ENCODE results near the gene FGF2.
"Not testable (repeated sequence)": the region's sequence is repeated elsewhere in the genome, so short reads cannot be mapped to it uniquely, and the experiment has no call there.

FGF2 gene

DNA sequence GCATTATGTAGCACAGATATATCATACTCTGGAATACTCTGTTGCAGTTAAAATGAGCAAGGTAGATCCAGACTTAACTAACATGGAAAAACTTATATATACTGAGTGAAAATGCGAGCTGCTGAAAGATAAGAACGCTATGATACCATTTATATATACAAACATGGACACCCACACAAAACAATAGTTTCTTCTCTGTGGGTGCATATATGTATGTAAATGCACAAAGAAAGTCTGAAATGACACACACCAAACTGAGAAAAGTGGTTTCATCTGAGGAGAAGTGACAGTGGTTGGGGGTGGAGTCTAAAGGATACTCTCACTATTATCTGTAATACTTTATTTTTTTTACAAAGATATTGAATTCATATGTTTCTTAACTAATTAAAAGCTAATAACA, 12.2 kb upstream of the FGF2 start:
- no peak for DNase-seq (ENCODE audit: low read depth)

DNA sequence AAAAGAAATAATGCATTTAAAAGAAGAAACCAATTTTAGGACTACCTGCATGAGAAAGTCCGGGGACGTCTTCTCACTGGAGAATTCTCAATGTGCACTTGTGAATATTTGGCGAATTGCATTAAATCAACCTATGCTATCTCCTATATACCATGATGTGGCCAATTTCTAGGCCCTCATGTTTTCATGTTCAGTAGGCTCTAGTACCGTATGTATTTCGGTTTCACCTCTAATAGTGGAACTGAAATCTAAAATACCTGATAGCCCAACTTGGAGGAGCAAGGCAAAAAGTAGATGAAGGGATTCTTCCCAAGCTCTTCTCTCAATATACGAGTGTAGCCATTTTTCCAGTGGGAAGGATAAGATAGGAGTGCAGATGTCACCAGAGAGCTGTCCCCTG, 11.4 kb upstream of the FGF2 start:
- DNase-seq (ENCODE audit: low read depth), result no peak

DNA sequence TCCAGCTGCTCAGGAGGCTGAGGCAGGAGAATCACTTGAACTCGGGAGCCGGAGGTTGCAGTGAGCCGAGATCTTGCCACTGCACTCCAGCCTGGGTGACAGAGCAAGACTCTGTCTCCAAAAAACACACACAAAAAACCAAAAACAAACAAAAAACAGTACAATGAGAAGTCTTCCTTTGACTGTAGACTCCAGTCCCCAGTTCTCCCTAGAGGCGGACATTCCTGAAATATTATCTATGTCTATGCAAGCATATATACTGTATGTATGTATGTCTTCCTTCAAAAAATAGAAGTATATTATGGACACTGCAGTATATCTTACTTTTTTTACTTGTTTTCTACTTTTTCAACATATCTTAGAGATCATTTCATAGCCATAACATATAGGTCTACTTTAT, 10.2 kb upstream of the FGF2 start:
- no peak for DNase-seq (ENCODE audit: low read depth)

DNA sequence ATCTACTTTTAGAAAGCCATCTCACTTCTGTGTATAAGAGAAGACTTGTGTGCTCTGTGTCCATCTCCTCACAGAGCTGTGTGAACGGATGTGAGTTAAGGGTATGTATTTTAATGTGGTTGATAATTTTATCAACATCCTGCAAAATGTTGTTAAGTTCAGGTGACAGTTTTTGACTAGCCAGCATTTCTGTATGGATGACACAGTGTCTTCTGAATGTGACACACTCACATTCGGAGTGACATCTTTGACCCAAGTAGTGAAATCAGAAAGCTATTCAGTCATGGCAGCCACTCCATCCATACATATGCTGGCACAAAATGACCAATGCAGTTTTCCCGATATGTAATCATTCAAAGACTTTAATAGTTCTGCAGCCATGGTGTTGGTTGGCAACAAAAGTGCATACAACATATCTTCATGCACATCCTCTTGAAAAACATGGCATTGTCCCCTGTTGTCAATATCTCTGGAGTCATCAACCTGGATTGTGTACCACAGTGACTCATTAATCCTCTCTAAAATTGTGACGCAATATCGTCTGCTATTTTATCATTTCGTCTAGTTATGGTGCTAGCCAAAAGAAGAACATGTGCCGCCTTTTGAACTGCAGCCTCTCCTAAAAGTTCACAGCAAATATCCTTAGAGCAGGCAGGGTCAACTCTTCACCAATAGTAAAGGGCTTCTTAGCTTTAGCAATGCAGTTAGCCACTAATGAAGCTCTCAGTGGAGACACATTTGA, 6.8 kb upstream of the FGF2 start:
- DNase-seq (ENCODE audit: low read depth), result no peak

DNA sequence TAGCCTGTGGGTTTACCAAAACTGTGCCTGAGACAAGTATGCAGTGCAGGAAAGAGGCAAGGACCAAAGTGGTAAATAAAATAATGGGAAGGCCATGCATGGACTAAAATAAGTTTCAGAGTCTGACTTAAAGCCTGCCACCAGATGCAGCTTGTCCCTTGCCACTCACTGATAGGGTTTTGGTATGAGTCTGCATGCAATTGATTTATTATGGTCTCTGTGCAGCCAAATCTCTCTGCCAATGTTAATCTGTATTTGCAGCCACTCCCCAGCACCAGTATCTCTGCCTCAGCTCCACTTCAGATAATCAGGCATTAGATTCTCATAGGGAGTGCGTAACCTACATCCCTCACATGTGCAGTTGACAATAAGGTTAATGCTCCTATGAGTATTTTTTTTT, 5.5 kb upstream of the FGF2 start:
- no peak for DNase-seq (ENCODE audit: low read depth)

DNA sequence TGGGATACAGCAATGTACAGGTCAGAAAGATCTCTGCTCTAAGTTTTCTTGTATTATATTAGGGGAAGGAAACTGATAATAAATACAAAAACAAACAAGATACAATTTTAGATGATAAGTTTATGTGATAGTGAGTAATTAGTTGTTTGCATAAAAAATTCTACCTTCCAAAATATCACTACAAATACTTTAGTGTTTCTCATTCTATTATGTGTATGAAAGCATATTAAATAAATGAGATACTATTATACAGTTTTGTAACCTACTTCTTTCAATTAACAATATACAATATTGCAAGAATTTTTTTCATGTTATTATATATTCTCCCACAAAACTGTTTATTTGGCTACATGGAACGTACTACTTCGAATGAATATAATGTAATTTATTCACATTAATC, 4.2 kb upstream of the FGF2 start:
- no peak for DNase-seq (ENCODE audit: low read depth)

DNA sequence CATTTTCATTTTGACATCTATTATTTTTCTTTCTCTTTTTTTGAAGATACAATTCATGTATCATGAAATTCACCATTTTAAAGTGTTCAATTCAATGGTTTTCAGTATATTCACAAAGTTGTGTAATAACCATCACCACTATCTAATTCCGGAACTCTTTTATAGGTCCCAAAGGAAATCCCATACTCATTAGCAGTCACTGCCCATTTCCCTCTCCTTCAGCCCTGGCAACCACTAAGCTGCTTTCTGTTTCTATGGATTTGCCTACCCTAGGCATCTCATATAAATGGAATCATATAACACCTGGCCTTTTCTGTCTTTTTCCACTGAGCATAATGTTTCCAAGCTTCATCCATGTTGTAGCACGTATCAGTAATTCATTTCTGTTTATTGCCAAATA, 3.2 kb upstream of the FGF2 start:
- DNase-seq (ENCODE audit: low read depth), result no peak

DNA sequence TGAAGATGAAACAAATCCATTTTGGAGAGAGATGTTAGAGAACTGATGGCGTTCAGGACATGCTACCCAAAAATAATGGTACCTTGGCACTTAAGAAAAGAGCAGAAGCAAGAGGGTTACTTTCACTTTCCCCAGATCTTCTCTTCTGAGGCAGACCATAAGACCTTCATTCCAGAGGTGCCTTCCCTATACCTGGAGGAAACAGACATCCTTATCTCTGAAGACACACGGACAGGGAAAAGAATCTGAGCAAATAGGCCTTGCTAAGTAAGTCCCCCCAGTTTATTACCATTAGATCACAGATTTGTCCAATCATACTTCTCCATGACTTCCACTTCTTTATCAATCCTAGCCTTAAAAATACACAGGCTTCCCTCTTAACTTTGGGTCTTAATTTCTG, 2.0 kb upstream of the FGF2 start:
- no peak for DNase-seq (ENCODE audit: low read depth)

DNA sequence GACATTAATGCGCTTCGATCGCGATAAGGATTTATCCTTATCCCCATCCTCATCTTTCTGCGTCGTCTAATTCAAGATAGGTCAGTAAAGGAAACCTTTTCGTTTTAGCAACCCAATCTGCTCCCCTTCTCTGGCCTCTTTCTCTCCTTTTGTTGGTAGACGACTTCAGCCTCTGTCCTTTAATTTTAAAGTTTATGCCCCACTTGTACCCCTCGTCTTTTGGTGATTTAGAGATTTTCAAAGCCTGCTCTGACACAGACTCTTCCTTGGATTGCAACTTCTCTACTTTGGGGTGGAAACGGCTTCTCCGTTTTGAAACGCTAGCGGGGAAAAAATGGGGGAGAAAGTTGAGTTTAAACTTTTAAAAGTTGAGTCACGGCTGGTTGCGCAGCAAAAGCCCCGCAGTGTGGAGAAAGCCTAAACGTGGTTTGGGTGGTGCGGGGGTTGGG, 528 bp upstream of the FGF2 start:
- no peak for DNase-seq (ENCODE audit: low read depth)

DNA sequence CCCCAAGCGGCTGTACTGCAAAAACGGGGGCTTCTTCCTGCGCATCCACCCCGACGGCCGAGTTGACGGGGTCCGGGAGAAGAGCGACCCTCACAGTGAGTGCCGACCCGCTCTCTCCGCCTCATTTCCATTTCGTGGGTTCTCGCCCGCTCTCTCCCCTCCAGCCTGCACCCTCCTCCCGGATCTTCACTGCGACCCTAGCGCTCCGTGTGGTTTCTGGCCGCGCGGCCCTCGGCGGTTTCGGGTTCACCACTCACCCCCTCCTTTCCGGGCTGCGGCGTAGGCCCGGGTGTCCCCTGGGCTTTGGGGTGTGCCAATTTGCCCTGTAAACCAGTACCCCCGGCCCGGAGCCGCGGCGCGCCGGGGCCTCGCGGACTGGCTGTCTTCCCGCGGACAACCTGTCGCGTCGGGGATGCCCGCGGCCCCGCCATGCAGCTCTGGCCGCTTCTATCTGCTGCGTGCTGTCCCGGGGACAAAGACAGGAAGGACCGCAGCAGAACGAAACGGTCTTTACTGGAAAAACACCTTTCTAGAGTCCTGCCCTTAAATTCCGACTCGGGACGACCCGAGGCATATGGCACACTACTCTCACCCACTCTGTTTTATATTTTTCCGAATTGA, 737 bp downstream of the FGF2 start:
- DNase-seq (ENCODE audit: low read depth), result no peak

DNA sequence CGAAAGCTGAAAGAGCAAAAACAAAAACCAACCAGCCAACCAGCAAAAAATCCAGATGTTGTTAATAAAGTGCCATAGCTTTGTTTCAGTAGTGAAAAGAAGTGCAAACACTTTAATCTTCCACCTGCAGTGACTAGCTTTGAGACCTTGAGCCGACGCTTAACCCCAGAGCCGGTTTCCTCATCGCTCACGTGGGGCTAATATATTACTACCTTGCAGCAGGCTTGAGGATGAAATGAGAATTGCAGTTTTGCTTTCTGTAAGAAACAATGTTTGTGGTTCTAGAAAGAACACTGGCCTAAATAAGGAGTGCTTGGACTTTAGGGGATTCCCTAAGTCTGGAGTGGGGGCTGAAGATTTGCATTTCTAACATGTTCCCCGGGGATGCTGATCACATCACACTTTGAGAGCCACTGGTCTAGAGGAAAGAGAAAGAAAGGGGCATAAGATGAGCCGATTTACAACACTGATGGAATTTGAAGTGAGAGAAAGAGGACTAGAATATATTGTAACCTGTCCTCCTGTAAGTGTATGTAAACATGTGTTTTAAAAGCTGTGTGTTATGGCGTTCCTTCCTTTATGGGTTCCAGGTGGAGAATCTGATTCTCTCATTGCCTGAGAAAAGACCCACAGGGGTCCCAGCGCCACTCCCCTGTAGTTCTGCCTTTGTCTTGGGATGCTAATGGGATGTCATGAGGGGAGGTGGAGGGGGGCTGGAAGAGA, 1.4 kb downstream of the FGF2 start:
- DNase-seq (ENCODE audit: low read depth), result peak; percentile 40

DNA sequence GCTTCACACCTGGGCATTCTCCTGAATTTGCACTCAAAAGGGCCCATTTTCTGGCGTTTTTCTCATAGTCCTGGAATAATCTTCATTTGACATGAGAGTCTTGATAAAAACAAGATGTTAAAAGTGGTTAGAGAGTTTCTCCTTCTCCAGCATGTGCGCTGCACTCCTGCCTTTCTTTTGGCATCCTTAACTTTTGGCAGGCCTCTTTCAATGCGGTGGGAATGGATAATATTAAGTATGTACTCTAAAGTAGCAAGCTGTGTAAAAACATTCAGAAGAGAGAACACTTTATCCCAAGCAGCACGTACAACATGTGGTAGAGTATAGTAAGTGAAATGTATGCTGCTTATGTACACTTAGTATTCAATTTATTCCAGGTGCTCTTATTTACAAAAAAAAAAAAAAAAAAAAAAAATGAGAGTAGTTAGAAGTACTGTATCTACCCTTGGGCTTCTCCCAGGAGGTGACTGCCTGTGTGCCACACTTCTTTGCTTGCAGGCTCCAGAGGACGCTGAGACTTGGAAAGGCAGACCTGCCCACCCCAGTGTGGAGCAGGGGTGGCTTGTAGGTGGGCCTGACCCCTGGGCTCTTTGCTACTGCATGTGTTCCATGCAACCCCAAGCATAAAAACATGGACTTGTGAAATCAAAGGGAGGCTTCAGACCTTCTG, 3.9 kb downstream of the FGF2 start:
- DNase-seq (ENCODE audit: low read depth), result no peak

DNA sequence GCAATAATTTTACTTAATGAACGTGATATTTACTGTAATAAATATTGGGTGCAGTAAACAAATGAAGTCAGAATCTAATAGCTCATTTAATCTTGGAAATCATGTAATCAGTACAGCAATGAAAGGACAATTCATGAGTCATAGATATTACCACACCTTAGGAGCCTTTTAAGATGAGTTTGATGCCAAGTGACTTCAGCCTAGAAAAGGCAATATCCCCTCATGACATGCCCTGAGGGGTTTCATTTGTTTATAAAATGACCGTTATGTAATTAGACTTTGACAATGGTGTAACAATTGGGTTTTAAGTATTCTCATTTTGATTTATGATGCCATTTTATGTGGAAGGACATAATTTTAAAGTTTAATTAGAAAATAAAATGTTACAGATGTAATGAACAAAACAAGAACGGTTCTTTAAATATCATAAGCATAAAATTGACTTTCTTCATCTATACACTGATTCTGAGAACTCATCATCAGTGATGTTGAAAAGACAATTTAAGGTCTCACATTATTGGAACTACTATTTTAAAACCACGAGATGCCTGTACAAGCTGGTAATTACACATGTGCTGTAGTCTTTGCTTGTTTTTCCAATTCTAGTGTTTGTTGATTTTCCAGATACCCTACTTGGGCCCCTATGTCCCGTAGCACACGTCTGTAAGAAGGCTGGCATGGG, 5.0 kb downstream of the FGF2 start:
- DNase-seq (ENCODE audit: low read depth), result no peak

DNA sequence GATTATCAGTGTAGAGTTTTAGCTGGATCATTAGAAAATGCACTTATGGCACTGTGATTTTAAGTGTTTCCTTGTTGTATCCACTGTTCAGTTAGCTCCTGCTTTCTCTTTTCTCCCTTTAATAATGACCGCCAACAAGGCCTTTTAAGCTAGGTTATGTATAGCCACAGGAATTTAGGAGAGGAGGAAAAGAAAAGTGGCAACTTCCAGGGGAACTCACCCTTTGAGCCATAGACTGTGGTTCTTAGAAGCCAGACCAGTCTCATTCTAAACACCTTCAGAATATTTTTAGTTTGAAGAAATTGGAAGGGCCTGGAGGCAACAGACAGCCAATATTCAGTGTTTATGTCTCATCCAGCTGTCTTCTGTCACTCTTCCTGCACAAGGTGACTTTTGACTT, 6.1 kb downstream of the FGF2 start:
- DNase-seq (ENCODE audit: low read depth), result no peak

DNA sequence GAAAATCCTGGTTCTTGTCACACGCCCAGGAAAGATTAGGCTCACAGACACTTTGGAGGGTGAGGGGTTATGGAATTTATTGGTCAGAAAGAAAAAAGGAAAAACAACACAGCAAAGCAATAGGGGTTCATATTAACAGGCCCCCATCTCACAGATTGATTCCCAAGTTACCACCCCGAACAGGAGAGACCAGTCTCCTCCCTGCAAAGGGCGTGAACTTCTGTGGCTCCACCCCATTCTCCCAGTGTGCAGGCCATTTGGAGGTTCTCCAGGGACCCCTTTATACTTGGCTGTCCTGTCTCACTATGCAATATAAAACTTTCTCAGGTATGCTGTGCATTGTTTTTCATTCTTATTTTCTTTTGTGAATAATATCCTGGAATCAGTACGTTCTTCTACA, 7.4 kb downstream of the FGF2 start:
- DNase-seq (ENCODE audit: low read depth), result no peak

DNA sequence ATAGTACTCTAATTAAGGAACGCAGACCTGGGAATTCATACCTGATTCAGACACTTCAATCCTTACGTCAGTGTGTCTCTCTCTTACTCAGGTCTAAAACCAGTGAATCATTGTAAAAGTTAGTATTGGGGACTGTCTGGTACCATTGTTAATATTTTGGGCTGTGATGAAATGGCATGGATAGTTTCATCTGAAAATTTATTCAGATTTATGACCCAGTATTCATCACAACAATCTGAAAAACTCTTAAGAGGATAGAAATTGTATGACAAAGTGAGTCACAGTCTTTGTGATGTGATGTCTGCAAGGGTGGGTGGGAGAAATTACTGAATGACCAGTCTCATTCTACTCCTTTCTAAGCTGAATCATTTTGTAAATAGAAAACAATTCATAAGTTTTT, 10.3 kb downstream of the FGF2 start:
- DNase-seq (ENCODE audit: low read depth), result no peak

DNA sequence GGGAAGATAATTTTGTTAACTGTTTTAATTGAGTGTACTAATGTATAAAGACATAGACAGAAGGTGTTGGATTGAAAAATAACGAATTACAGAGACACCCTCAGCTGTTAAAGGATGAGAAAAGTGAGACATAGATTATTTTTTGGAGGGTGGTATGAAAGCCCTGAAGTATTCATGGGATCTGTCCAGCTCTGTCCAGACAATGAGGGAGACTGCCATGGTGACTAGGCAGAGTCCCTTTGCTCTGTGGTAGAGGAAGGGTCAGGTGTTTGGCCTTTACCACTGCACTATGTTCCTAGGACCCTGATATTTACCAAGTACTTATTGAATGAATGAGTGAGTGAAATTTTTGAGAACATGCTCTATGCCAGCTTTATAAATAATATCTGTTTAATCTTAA, 11.4 kb downstream of the FGF2 start:
- no peak for DNase-seq (ENCODE audit: low read depth)

DNA sequence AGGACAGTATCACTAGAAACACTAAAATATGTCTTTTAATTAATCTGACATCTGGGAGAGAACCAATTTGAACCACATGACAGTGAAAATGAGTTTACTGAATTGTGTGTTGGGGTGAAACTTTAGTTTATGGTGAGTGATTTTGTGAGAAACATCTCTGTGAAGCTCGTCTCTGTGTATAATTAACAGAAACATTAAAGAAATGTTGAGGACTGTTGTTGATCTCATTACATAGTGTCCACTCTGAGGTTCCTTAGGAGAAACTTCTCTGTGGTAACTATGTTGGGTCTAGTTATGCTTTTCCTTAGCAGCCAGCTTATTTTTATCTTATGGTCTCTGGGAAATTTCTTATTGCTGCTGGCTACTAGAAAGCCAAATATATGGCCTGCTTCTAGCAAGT, 15.8 kb downstream of the FGF2 start:
- DNase-seq (ENCODE audit: low read depth), result no peak

DNA sequence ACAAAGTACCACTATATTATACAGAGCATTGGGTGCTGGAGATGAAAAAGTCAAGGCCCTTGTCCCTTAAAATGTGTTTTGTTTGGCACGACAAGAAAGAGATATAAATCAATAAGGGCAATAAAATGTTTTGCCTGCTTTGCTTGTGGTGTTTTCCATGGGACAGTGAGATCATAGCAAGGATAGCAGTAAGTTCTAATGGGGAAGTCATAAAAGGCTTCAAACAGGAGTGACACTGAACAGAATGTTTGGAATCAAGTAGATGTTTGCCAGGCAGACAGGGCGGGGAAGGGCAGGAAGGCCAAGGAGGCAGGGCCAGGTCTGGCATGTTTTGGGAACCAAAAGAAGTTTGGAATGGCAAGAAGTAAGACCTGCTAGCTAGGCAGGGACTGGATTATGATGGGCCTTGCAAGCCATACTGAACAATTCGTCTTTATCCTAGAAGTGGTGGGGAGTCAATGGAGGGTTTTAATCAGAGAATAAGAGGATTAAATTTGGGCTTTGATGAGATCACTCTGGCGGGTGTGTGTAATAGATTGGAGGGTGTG, 16.4 kb downstream of the FGF2 start:
- DNase-seq (ENCODE audit: low read depth), result no peak

DNA sequence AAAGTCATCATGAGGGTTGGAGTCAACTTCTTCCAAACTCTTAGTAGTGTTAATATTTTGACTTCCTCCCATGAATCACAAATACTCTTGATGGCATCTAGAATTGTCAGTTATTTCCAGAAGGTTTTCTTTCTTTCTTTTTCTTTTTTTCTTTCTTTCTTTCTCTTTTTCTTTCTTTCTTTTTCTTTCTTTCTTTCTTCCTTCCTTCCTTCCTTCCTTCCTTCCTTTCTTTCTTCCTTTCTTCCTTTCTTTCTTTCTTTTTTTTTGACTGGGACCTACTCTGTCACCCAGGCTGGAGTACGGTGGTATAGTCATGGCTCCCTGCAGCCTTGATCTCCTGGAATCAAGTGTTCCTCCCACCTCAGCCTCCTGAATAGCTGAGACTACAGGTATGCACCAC, 17.8 kb downstream of the FGF2 start:
- DNase-seq (ENCODE audit: low read depth), result not testable (repeated sequence)

DNA sequence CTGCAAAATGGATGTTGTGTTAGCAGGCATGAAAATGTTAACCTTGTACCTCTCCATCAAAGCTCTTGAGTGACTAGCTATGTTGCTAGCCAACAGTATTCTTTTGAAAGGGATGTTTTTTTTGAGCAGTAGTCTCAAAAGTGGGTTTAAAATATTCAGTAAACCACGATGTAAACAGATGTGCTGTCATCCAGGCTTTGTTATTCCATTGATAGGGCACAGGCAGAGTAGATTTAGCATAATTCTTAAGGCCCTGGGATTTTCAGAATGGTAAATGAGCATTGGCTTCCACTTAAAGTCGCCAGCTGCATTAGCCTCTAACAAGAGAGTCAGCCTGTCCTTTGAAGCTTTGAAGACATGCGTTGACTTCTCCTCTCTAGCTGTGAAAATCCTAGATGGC, 18.4 kb downstream of the FGF2 start:
- DNase-seq (ENCODE audit: low read depth), result no peak

DNA sequence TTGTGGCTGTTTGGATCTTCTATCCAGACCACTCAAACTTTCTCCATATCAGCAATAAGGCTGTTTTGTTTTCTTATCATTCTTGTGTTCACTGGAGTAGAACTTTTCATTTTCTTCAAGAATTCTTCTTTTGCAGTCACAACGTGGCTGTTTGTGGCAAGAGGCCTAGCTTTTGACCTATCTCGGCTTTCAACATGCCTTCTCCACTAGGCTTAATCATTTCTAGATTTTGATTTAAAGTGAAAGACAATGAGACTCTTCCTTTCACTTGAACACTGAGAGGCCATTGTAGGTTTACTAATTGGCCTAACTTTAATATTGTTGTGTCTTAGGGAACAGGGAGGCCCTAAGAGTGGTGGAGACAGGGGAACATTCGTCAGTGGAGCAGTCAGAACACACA, 19.1 kb downstream of the FGF2 start:
- no peak for DNase-seq (ENCODE audit: low read depth)
